ENCODE measurements around the gene STYXL2.

Gene STYXL2

GRCh38 chr1:167081594-167082156 is 12.2 kb upstream of the STYXL2 start:
- DNase-seq (ENCODE audit: low spot score): no peak

GRCh38 chr1:167082511-167083027 is 11.3 kb upstream of the STYXL2 start:
- DNase-seq (ENCODE audit: low spot score): no peak

- no peak for DNase-seq (ENCODE audit: low spot score)
These were observed 10.7 kb upstream of the STYXL2 start for GRCh38 chr1:167083066-167083665.

- DNase-seq (ENCODE audit: low spot score): no peak
These were observed 10.0 kb upstream of the STYXL2 start for GRCh38 chr1:167083871-167084270.

GRCh38 chr1:167084757-167085156 is 9.1 kb upstream of the STYXL2 start:
- no peak for DNase-seq (ENCODE audit: low spot score)

GRCh38 chr1:167086033-167086432 is 7.8 kb upstream of the STYXL2 start:
- DNase-seq (ENCODE audit: low spot score): no peak

GRCh38 chr1:167086768-167087167 is 7.1 kb upstream of the STYXL2 start:
- no peak for DNase-seq (ENCODE audit: low spot score)

- DNase-seq (ENCODE audit: low spot score): no peak
These were observed 5.0 kb upstream of the STYXL2 start for GRCh38 chr1:167088746-167089417.

- no peak for DNase-seq (ENCODE audit: low spot score)
These were observed 3.9 kb upstream of the STYXL2 start for GRCh38 chr1:167089939-167090313.

- no peak for DNase-seq (ENCODE audit: low spot score)
These were observed 3.4 kb upstream of the STYXL2 start, which contains the start of gene GPA33 for GRCh38 chr1:167090314-167090942. Gene GPA33, minus strand, starts transcription at chr1:167090377. Its CDS starts 90 bp downstream, at chr1:167090287.

GRCh38 chr1:167092653-167093052 is 1.2 kb upstream of the STYXL2 start:
- DNase-seq (ENCODE audit: low spot score): no peak

- no peak for DNase-seq (ENCODE audit: low spot score)
These were observed 815 bp downstream of the STYXL2 start for GRCh38 chr1:167094690-167095089.

GRCh38 chr1:167095368-167095767 is 1.5 kb downstream of the STYXL2 start:
- DNase-seq (ENCODE audit: low spot score): peak; percentile 40

GRCh38 chr1:167099851-167100250 is 6.0 kb downstream of the STYXL2 start:
- no peak for DNase-seq (ENCODE audit: low spot score)

GRCh38 chr1:167100730-167101129 is 6.9 kb downstream of the STYXL2 start:
- no peak for DNase-seq (ENCODE audit: low spot score)

- DNase-seq (ENCODE audit: low spot score): no peak
These were observed 7.9 kb downstream of the STYXL2 start for GRCh38 chr1:167101754-167102153.

- no peak for DNase-seq (ENCODE audit: low spot score)
These were observed 9.2 kb downstream of the STYXL2 start for GRCh38 chr1:167102906-167103573.

GRCh38 chr1:167104256-167104633 is 10.4 kb downstream of the STYXL2 start:
- no peak for DNase-seq (ENCODE audit: low spot score)

- no peak for DNase-seq (ENCODE audit: low spot score)
These were observed 11.6 kb downstream of the STYXL2 start for GRCh38 chr1:167105271-167106118.

- no peak for DNase-seq (ENCODE audit: low spot score)
These were observed 12.2 kb downstream of the STYXL2 start for GRCh38 chr1:167106119-167106461.

GRCh38 chr1:167107456-167107855 is 13.6 kb downstream of the STYXL2 start:
- no peak for DNase-seq (ENCODE audit: low spot score)

GRCh38 chr1:167109125-167109524 is 15.2 kb downstream of the STYXL2 start:
- DNase-seq (ENCODE audit: low spot score): no peak

Data from GM03348 (cell line).